ENCODE data around the gene FAM83F.

DNA sequence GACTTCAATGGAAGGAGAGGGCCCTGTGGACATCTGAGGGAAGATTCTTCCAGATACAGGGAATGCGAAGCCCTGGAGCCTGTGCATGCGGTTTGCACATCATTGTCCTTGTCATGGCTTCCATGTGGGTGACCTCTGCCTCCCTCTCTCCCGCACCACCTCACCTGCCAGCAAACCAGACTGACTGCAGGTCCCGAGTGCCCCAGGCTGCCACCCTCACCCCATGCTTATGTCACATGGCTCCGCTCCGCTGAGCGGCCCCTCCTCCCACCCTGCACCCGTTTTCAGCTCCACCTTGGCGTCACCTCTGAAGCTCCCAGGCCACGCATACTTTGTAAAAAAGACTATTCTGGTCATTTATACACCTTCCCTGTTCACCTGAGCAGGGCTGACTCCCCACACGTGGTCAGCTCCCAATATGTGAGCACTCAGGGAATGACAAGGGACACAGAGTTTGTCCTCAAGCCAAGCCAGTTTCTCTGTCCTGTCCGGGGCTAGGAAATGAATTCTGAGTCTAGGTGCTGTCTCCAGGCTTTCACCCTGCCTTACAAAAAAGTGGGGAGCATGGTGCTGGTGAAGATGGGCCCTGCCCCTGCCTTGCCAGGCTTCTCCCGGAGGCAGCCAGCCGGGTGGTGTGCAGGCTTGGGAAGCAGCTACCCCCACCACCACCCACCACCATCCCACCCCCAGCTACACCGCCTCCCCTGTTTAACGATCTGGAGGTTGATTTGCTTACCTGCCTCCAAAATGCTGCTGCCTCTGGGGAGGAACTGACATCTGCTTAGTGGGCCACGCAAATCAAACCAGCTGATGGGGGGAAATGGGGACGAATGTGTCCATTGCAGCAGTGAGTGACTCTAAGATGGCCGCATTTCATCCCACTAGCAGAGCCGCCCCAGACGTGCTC is 32.7 kb downstream of the FAM83F start:
- no peak for TF ChIP-seq HNF4A (conservative IDR thresholded peaks at IDR 0.05)
- TF ChIP-seq, protein P1, sequence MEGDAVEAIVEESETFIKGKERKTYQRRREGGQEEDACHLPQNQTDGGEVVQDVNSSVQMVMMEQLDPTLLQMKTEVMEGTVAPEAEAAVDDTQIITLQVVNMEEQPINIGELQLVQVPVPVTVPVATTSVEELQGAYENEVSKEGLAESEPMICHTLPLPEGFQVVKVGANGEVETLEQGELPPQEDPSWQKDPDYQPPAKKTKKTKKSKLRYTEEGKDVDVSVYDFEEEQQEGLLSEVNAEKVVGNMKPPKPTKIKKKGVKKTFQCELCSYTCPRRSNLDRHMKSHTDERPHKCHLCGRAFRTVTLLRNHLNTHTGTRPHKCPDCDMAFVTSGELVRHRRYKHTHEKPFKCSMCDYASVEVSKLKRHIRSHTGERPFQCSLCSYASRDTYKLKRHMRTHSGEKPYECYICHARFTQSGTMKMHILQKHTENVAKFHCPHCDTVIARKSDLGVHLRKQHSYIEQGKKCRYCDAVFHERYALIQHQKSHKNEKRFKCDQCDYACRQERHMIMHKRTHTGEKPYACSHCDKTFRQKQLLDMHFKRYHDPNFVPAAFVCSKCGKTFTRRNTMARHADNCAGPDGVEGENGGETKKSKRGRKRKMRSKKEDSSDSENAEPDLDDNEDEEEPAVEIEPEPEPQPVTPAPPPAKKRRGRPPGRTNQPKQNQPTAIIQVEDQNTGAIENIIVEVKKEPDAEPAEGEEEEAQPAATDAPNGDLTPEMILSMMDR (IDR thresholded peaks at IDR 0.05; ENCODE audit: low read depth, low read length, missing input control), result no peak
- TF ChIP-seq, protein P2, sequence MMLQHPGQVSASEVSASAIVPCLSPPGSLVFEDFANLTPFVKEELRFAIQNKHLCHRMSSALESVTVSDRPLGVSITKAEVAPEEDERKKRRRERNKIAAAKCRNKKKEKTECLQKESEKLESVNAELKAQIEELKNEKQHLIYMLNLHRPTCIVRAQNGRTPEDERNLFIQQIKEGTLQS (IDR thresholded peaks at IDR 0.05), result no peak
- TF ChIP-seq, protein P3, sequence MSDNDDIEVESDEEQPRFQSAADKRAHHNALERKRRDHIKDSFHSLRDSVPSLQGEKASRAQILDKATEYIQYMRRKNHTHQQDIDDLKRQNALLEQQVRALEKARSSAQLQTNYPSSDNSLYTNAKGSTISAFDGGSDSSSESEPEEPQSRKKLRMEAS (IDR thresholded peaks at IDR 0.05), result no peak
